ENCODE results near the gene TMEM106C.

DNA sequence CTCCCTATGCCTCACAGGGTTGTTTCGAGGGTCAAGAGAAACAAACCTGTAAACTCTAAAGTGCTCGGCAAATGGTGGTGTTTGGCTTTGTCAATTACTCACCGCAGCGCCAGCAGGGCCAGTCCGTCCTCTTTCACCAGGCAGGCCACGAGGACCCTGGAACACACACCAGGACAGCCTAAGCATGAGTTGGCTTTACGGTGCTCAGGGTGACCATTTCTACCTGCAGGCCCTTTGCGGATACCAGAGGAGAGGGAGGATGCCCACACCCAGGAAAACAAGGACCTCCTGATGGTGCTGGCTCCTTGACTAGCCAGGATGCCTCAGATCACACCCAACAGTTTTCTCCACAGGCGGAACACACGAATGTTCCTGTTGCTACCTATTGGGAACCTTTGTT is 29.4 kb downstream of the TMEM106C start:
- TF ChIP-seq EP300 (IDR thresholded peaks at IDR 0.05) (no peak), CTCF (IDR thresholded peaks at IDR 0.05) (no peak), POLR2A (IDR thresholded peaks at IDR 0.05) (no peak)

All from ovary (tissue), 3 donors.